ENCODE results near the gene GFOD1. TPM values are rescaled to one million over a fixed set of nuclear protein-coding genes. Genes with fewer than 3 reads are reported as not detected.

The GFOD1 gene
- total RNA-seq, 1 donor from 2014 or later: 10.2 TPM

GRCh38 chr6:13315896-13316295 is 171.5 kb downstream of the GFOD1 start:
- DNase-seq: no peak
- Mint-ChIP-seq H3K27ac (no peak overlapping the region), H3K9me3 (no peaks in the 10 kb centered on the region), H3K4me3 (no peak overlapping the region), H3K36me3 (ENCODE audit: low read depth) (peaks cover 60% of the 10 kb centered on the region), H3K4me1 (no peaks in the 10 kb centered on the region), H3K27me3 (no peaks in the 10 kb centered on the region)
- intact Hi-C loops (cut with micrococcal nuclease): no loop called here

GRCh38 chr6:13314806-13315205 is 172.6 kb downstream of the GFOD1 start:
- Mint-ChIP-seq H3K9me3 (no peaks in the 10 kb centered on the region), H3K36me3 (ENCODE audit: low read depth) (peaks cover 54% of the 10 kb centered on the region), H3K4me3 (no peak overlapping the region), H3K27ac (no peak overlapping the region), H3K27me3 (no peaks in the 10 kb centered on the region), H3K4me1 (no peaks in the 10 kb centered on the region)
- intact Hi-C loops (cut with micrococcal nuclease): no loop called here
- DNase-seq: no peak

- Mint-ChIP-seq H3K4me1 (peaks cover 4% of the 10 kb centered on the region), H3K4me3 (no peak overlapping the region), H3K9me3 (no peaks in the 10 kb centered on the region), H3K27ac (no peak overlapping the region), H3K27me3 (no peaks in the 10 kb centered on the region), H3K36me3 (ENCODE audit: low read depth) (peaks cover 57% of the 10 kb centered on the region)
- intact Hi-C loops (cut with micrococcal nuclease): no loop called here
- DNase-seq: no peak
These were observed 176.2 kb downstream of the GFOD1 start for GRCh38 chr6:13311155-13311554.

- H3K36me3 Mint-ChIP-seq (ENCODE audit: low read depth): peaks cover 51% of the 10 kb centered on the region
- DNase-seq: no peak
- H3K4me3 Mint-ChIP-seq: no peak overlapping the region
- H3K27me3 Mint-ChIP-seq: no peaks in the 10 kb centered on the region
- H3K27ac Mint-ChIP-seq: no peak overlapping the region
- intact Hi-C loops (cut with micrococcal nuclease): no loop called here
- H3K9me3 Mint-ChIP-seq: no peaks in the 10 kb centered on the region
- peaks cover 15% of the 10 kb centered on the region for H3K4me1 Mint-ChIP-seq
These were observed 179.1 kb downstream of the GFOD1 start for GRCh38 chr6:13308332-13308731.

Other genes starting within 250 kb of the GFOD1 start
- 25.1 and 26.8 TPM in 2 replicates for gene TBC1D7, start 159.1 kb downstream of the GFOD1 start, total RNA-seq
- gene SIRT5, start 87.0 kb upstream of the GFOD1 start, total RNA-seq: 8.1 and 8.4 TPM in 2 replicates
- 103 and 104 TPM in 2 replicates for gene NOL7, start 127.7 kb upstream of the GFOD1 start, total RNA-seq
- 52.6 and 56.2 TPM in 2 replicates for gene RANBP9, start 224.2 kb upstream of the GFOD1 start, total RNA-seq